ENCODE results near the gene RBP3. TPM values are rescaled to one million over a fixed set of nuclear protein-coding genes. Genes with fewer than 3 reads are reported as not detected.

Gene RBP3
- total and polyA plus RNA-seq, 11 donors = not detected

GRCh38 chr10:47362199-47362598, 14.0 kb downstream of the RBP3 start:
- TF ChIP-seq CTCF (IDR thresholded peaks at IDR 0.05) (no peak), POLR2A (IDR thresholded peaks at IDR 0.05) (no peak)
- H3K4me1 ChIP-seq = peaks cover 0 to 13% (median 0%) of the 10 kb centered on the region in 12 donors
- no peak overlapping the region for H3K4me3 ChIP-seq
- 91 to 93% (median 92%) methylated on average over 3 of the region's 3 CpGs for WGBS, 4 donors
- no peak overlapping the region for H3K27ac ChIP-seq
- no peak for ATAC-seq
- no peak for DNase-seq
- H3K9me3 ChIP-seq = no peaks in the 10 kb centered on the region
- H3K36me3 ChIP-seq = no peaks in the 10 kb centered on the region
- H3K27me3 ChIP-seq = no peaks in the 10 kb centered on the region
- intact Hi-C loops (cut with DNase I) = loop anchor here in 1 of 10 donors (10.0 kb wide), 1 partner anchor 93 kb away; no protein-coding TSS in a partner anchor

GRCh38 chr10:47363781-47364180, 15.6 kb downstream of the RBP3 start:
- Histone ChIP-seq H3K27ac (no peak overlapping the region), H3K36me3 (no peaks in the 10 kb centered on the region), H3K9me3 (no peaks in the 10 kb centered on the region), H3K27me3 (no peaks in the 10 kb centered on the region), H3K4me3 (no peak overlapping the region), H3K4me1 (peaks cover 0 to 13% (median 0%) of the 10 kb centered on the region in 12 donors)
- no peak for DNase-seq
- intact Hi-C loops (cut with DNase I) = loop anchor here in 1 of 10 donors (10.0 kb wide), 1 partner anchor 91 kb away; no protein-coding TSS in a partner anchor
- ATAC-seq = no peak
- WGBS, 4 donors = 83 to 92% (median 89%) methylated on average over 3 of the region's 3 CpGs
- TF ChIP-seq CTCF (IDR thresholded peaks at IDR 0.05) (no peak), POLR2A (IDR thresholded peaks at IDR 0.05) (no peak)

GRCh38 chr10:47364366-47364765, 16.2 kb downstream of the RBP3 start:
- ATAC-seq (no peak), DNase-seq (no peak)
- Histone ChIP-seq H3K4me1 (peaks cover 0 to 13% (median 0%) of the 10 kb centered on the region in 12 donors), H3K27ac (no peak overlapping the region), H3K4me3 (no peak overlapping the region), H3K27me3 (no peaks in the 10 kb centered on the region), H3K9me3 (no peaks in the 10 kb centered on the region), H3K36me3 (no peaks in the 10 kb centered on the region)
- intact Hi-C loops (cut with DNase I) = loop anchor here in 1 of 10 donors (10.0 kb wide), 1 partner anchor 90 kb away; no protein-coding TSS in a partner anchor
- 55 to 59% (median 59%) methylated on average over 4 of the region's 4 CpGs for WGBS, 4 donors
- TF ChIP-seq CTCF (IDR thresholded peaks at IDR 0.05) (no peak), POLR2A (IDR thresholded peaks at IDR 0.05) (no peak)

GRCh38 chr10:47364911-47365310, 16.7 kb downstream of the RBP3 start:
- H3K36me3 ChIP-seq = no peaks in the 10 kb centered on the region
- DNase-seq = no peak
- no peak overlapping the region for H3K4me3 ChIP-seq
- intact Hi-C loops (cut with DNase I) = loop anchor here in 1 of 10 donors (10.0 kb wide), 1 partner anchor 90 kb away; no protein-coding TSS in a partner anchor
- 85 to 93% (median 92%) methylated on average over 6 of the region's 6 CpGs for WGBS, 4 donors
- H3K9me3 ChIP-seq = no peaks in the 10 kb centered on the region
- TF ChIP-seq CTCF (IDR thresholded peaks at IDR 0.05) (no peak), POLR2A (IDR thresholded peaks at IDR 0.05) (no peak)
- H3K27ac ChIP-seq = no peak overlapping the region
- ATAC-seq = no peak
- peaks cover 0 to 13% (median 0%) of the 10 kb centered on the region in 12 donors for H3K4me1 ChIP-seq
- H3K27me3 ChIP-seq = no peaks in the 10 kb centered on the region

Measured in heart left ventricle (tissue), 16 donors.